ENCODE measurements around the gene PDXP. TPM values are rescaled to one million over a fixed set of nuclear protein-coding genes. Genes with fewer than 3 reads are reported as not detected.

Gene PDXP
- total and polyA plus RNA-seq, 2 donors (not counting 3 experiments of a cell fraction or from before 2014, with no cell fraction given), result 18.0 to 20.0 TPM

DNA sequence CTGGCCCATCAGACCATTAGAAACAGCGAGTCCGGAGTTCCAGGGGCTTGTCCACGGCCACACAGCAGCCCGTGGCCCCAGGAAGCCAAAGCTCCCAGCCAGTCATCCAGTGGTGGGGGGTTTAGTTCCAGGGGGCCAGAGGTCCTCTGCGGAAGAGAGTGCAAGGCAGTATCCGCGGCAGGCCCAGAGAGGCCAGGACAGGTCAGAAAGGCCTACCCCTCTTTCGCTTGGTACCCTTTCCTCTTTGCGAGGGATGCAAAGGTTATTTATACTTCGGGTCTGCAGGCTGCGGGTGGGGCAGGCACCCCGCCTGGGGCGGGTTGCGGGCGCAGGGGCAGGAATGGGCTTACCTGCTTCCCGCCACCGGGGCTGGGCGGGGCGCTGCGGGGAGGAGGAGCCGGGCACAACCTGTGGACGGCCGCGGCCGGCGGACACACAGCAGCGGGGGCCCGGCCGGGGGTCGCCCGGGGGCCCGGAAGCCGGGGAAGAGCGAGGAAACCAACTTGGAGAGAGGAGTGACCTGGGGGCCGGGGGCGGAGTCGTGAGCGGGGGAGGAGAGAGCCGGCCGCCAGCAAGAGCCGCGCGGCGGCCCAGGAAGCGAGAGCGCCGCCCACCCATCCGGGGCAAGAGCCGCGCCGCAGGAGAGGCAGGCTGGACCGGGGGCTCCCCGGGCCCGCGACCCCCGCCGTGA lies 19.3 kb upstream of the PDXP start, which contains the start of gene SH3BP1:
TSS of gene SH3BP1 (plus strand) at position 600 of the 691 bp plus-strand sequence. CDS start 119 bp downstream, outside the sequence.
- ChIA-PET CTCF (interaction anchor here (1.0 kb wide), 1 partner anchor 32 kb away, joined by 3 read pairs; no protein-coding TSS in a partner anchor), POLR2A (interaction anchor here (0.7 kb wide), 1 partner anchor 36 kb away, joined by 8 read pairs; the partner anchor contains the start of gene LGALS1)
- H3K4me1 ChIP-seq (ENCODE audit: control insufficient read depth, extremely low read depth, insufficient read depth, low read length), result peaks cover 7% of the 10 kb centered on the region

More for the DNA sequence above, 19.3 kb upstream of the PDXP start, which contains the start of gene SH3BP1:
- peak within 1 kb of the TSS; percentile 62 for H2AFZ ChIP-seq (ENCODE audit: low read depth, low read length)
- DNase-seq (ENCODE audit: low read depth, low spot score), result no peak
- H3K36me3 ChIP-seq (ENCODE audit: control insufficient read depth in 2 of 2, extremely low read depth in 1 of 2, insufficient read depth in 2 of 2, low read length in 2 of 2), result no peaks in the 10 kb centered on the region
- intact Hi-C loops (cut with micrococcal nuclease), result no loop called here
- no peaks in the 10 kb centered on the region for H3K79me2 ChIP-seq (ENCODE audit: control insufficient read depth, insufficient read depth, low read length)
- peak within 1 kb of the TSS; percentile 20 for H3K9ac ChIP-seq (replicated peaks; ENCODE audit: extremely low read depth, insufficient read depth, low read length)
- H3K27ac ChIP-seq (ENCODE audit: insufficient read depth, low read depth, low read length), result no peak within 1 kb of the TSS
- dilution Hi-C loops (cut with MboI; ENCODE audit: extremely low pct_ligation_motif_present, low sequenced_read_pairs), result no loop called here
- H4K20me1 ChIP-seq (replicated peaks; ENCODE audit: control insufficient read depth, extremely low read depth, insufficient read depth, low read length), result no peaks in the 10 kb centered on the region
- no peak for FAIRE-seq
- TF ChIP-seq MYC (IDR thresholded peaks at IDR 0.05; ENCODE audit: low read depth, low read length) (no peak), FOS (IDR thresholded peaks at IDR 0.05; ENCODE audit: borderline replicate concordance, insufficient read depth, low read length) (no peak), POLR2A (IDR thresholded peaks at IDR 0.05; ENCODE audit: low read depth, low read length) (no peak), JUN (IDR thresholded peaks at IDR 0.05; ENCODE audit: borderline replicate concordance, insufficient read depth, insufficient read length, low read depth) (no peak), GATA2 (IDR thresholded peaks at IDR 0.05; ENCODE audit: insufficient read depth, insufficient read length, low read depth, low read length) (no peak), POLR2AphosphoS5 (IDR thresholded peaks at IDR 0.05; ENCODE audit: insufficient read depth, low read depth, low read length) (no peak), EZH2 (IDR thresholded peaks at IDR 0.05; ENCODE audit: borderline replicate concordance, low read depth, low read length, severe bottlenecking) (no peak)
- TF ChIP-seq, protein P1, sequence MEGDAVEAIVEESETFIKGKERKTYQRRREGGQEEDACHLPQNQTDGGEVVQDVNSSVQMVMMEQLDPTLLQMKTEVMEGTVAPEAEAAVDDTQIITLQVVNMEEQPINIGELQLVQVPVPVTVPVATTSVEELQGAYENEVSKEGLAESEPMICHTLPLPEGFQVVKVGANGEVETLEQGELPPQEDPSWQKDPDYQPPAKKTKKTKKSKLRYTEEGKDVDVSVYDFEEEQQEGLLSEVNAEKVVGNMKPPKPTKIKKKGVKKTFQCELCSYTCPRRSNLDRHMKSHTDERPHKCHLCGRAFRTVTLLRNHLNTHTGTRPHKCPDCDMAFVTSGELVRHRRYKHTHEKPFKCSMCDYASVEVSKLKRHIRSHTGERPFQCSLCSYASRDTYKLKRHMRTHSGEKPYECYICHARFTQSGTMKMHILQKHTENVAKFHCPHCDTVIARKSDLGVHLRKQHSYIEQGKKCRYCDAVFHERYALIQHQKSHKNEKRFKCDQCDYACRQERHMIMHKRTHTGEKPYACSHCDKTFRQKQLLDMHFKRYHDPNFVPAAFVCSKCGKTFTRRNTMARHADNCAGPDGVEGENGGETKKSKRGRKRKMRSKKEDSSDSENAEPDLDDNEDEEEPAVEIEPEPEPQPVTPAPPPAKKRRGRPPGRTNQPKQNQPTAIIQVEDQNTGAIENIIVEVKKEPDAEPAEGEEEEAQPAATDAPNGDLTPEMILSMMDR (IDR thresholded peaks at IDR 0.05; ENCODE audit: extremely low read depth in 1 of 2, insufficient read depth in 1 of 2, low read depth in 1 of 2, low read length in 2 of 2), result no peak
- TF ChIP-seq, protein P2, sequence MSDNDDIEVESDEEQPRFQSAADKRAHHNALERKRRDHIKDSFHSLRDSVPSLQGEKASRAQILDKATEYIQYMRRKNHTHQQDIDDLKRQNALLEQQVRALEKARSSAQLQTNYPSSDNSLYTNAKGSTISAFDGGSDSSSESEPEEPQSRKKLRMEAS (IDR thresholded peaks at IDR 0.05; ENCODE audit: insufficient read depth, insufficient read length), result no peak
- H3K4me2 ChIP-seq (ENCODE audit: insufficient read depth, low read length), result peak within 1 kb of the TSS; percentile 39
- no peaks in the 10 kb centered on the region for H3K9me3 ChIP-seq (replicated peaks; ENCODE audit: control insufficient read depth, insufficient read depth, low read length)
- BruUV-seq (replicated peaks), result no TSS peak
- no peaks in the 10 kb centered on the region for H3K27me3 ChIP-seq (ENCODE audit: control insufficient read depth in 2 of 2, insufficient read depth in 2 of 2, low read length in 2 of 2)
- H3K4me3 ChIP-seq (replicated peaks in 1 of 3; ENCODE audit: insufficient read depth in 1 of 3, low read depth in 1 of 3, low read length in 3 of 3), result peak within 1 kb of the TSS in 2 of 3 experiments; percentile 30 to 38
- H3K9me1 ChIP-seq (replicated peaks; ENCODE audit: control insufficient read depth, extremely low read depth, insufficient read depth, low read length), result no peaks in the 10 kb centered on the region

Data from endothelial cell of umbilical vein (primary cell).